NCI-H1092 treated with DMSO at 0.1 percent for 48 hours (cell line): ENCODE data around the gene HDAC4.

Experiments
- DNase-seq: peaks from one replicate; lab custom pipeline; 2025; lab: John Stamatoyannopoulos, UW

HDAC4 gene

DNA sequence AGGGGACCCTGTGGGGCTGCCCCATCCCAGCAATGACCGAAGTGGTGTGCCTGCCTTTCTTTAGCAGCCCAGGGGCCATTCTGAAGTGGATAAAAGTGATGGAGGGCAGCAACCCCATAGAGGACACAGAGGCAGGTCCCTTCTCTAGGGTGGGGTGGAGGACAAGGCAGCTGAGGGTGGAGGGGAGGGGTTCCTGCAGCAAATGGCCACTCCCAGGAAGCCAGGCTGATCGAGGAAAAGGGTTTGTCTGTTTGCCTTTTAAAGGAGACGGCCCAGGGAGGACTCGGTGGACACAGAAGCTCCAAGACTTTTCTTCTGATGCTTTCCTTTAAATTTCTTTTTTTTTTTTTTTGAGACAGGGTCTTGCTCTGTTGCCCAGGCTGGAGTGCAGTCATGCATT lies 280.2 kb downstream of the HDAC4 start:
- DNase-seq, result no peak

- no peak for DNase-seq
These were observed 281.3 kb downstream of the HDAC4 start for GRCh38 chr2:239119346-239120126.

DNA sequence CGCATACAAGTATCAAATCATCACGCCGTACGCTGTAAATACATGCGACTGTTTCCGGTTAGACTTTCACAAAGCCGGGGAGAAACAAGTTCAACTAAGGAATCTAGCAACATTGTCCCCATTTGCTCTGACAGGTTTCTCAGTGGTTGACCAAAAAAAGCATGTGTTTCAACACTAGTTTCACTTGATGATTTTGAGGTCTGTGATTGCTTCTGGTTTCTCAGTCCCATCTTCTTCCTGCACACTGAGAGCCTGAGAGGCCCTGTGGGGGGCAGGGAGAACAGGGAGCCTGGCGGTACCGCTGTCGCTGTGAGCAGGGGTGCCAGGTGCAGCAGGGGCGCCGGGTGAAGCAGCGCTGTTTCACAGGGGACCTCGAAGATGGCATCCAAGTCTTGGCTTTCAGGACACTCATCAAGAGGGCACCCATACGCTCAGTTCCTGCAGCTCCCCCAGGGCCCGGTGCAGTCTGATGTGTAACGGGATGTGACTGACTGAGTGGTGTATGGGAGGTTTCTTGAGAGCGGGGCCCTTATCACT lies 282.1 kb downstream of the HDAC4 start:
- no peak for DNase-seq

- DNase-seq, result no peak
These were observed 282.6 kb downstream of the HDAC4 start for GRCh38 chr2:239118264-239118663.

GRCh38 chr2:239117831-239118230 lies 283.0 kb downstream of the HDAC4 start:
- no peak for DNase-seq

- DNase-seq, result no peak
These were observed 284.2 kb downstream of the HDAC4 start for GRCh38 chr2:239116456-239117246.

- no peak for DNase-seq
These were observed 285.2 kb downstream of the HDAC4 start for GRCh38 chr2:239115616-239116015.

DNA sequence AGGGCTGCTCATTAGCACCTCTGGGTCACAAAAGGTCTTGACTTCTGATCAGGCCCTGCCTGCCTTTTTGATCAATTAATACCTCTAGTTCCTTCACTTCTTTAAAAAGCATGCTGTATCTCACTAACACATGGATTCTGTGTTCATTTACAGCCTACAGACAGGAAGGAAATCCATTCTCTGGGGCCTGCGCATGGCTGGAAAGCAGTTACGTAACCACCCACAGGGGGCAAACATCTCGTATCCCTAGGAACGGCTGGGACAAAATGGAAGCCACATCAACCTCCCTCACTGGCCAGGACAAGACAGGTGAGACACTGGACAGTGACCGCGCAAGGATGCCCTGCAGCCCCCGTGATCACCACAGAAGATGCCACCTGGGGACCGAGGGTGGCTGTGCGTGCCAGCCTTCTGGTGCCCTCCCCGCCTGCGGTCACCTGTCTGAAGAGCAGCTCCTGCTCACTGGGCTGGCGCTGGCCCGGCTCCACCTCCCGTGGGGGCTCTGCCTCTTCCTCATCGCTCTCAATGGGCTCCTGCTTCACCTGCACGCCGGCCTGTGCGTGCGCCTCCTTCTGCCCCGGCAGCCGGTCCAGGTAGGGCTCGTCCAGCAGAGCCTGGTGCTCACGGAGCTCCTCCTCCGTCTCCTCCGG lies 286.1 kb downstream of the HDAC4 start:
- no peak for DNase-seq

- DNase-seq, result no peak
These were observed 286.7 kb downstream of the HDAC4 start for GRCh38 chr2:239114119-239114581.

GRCh38 chr2:239113615-239114014 lies 287.2 kb downstream of the HDAC4 start:
- DNase-seq, result no peak

- no peak for DNase-seq
These were observed 287.6 kb downstream of the HDAC4 start for GRCh38 chr2:239113171-239113570.

- DNase-seq, result no peak
These were observed 288.6 kb downstream of the HDAC4 start for GRCh38 chr2:239112127-239112774.

DNA sequence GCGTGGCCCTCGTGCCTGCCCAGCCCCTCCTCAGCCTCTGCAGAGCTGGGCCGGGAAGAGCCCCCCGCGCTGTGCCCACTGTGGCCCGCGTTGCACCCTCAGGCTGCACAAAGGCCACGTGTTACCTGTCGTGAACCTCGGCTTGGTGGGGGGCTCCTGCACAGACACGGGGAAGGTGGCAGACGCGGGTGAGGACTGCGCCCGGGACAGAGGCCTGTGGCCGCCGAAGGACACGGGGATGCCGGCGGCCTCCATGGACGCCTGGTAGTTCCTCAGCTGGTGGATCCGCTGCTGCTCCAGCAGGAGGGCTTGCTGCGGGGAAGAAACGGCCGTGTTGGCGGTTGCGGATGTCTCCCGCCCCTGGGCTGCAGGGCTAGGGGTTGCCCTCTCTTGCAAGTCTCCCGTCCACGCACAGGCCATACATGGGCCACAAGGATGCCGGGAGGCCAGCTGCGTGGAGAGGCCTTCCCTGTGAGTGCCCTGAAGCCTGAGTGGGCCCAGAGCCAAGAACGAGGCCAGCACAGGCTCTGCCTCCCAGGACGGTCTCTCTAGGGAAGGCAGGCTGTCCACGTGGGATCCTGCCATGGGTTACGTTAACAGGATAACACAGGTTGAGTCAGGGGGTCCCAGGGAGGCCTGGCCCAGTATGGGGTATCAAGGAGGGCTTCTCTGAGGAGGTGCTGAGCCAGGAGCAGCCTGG lies 289.3 kb downstream of the HDAC4 start:
- no peak for DNase-seq

DNA sequence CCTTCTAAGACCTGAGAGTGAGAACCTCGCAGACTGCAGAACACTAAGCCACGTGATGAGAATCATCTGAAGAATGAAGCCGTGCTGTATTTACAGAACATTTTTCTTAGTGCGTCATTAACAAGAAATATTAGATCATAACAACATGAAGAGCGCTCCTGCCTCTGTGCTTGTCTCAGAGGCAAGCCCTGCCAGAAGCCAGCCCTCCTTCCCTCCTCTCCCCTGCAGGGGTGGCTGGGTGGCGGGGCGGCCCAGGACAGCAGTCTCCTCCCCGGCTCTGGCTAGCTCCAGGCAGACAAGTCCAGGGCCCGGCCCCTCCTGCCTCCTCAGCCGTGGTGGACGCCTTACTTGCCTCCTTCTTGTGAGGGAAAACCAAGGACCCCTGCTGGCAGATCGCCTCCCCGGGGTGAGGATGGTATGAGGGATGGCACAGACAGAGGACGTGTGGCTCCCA lies 290.2 kb downstream of the HDAC4 start:
- DNase-seq, result no peak

GRCh38 chr2:239109928-239110545 lies 290.8 kb downstream of the HDAC4 start:
- no peak for DNase-seq

DNA sequence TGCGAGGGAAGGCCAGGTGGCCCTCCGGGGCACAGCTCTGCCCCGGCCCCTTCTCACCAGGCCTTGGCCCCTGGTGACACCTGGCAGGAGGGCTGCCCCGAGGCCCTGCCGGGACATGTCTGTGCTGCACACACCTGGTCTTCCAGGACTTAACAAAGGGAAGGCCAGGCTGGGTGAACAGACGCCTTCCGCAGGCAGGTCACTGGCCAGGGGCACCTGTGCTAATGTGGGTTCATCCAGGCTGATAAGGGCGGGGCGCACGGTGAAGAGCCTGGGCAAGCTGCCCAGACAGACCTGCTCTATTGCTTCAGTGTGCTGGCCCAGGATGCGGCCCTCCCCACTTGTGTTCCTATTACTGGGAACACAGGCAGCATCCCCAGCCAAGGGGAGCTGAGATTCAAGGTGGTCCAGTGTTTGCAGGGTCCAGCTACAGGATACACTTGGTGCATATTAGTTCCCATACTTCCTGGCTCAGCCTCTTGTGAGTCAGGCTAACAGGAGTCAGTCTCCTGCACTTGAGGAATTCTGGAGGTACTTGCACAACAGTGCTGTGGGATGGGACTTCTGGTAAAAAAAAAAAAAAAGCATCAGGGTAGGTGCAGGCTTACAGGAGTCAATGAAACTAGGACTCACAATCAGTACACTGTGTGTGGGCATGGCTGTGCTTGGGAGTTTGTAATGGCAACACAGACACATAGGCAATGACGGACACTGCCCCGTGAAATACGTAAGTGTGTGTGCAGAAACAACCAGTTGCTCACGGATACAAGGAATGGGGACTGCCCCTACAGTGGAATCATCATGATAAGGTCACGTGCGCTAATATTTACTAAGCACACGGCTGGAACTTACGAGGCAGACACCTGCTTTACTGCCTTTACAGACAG lies 291.5 kb downstream of the HDAC4 start:
- peak; percentile 16 for DNase-seq

DNA sequence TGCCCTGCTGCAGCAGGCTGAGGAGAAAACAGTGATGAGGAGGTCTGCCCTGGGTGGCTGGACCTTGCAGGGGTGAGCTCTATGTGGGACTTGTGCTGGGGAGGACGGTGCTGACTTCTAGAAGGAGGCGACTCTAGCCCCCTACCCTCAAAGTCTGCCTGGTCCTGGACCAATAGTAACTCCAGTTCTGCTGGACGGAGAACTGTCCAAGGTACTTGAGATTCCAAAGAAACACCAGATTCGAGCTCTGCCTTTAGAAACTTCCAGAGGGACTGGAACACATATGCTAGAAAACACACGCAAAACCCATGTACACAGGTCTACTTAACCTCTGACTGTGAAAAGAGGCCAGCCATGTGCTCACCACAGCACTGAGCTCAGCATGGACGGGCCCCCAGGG lies 292.4 kb downstream of the HDAC4 start:
- DNase-seq, result no peak

DNA sequence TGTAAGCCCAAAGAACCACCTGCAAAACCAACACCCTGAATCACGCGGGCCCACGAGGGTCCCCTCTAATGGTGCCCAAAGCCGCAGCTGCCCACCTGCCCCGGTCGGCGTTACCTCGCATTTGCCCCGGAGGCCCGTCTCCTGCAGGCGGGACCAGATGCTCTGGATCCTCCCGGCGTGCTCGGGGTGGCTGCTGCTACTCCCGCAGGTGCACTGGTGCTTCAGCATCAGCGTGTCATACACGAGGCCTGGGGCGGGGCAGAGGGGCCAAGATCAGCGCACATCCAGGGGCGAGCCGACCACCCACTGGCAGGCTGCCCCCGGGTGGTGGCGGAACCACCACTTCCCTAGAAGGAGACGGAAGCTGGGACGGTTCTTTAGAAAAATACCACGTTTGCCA lies 292.9 kb downstream of the HDAC4 start:
- no peak for DNase-seq

DNA sequence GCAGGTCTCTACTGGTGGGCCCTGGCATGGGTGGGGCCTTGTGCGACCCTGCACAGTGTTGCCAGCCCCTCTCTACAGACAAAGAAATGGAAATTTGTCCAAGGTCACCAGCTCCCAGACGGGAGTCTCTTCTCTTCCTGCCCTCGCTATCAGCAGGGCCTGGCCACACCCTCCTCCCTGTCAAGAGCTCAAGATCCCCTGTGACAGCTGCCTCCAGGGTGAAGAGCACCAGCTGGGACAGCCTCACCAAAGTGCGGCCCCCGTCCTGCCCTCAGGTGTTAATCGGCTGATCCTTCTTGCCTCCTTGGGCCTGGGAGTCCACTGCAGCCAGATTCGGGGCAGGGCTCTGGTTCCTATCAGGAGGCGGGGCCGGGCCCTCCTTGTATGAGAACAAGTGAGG lies 293.9 kb downstream of the HDAC4 start:
- no peak for DNase-seq
